Left hindlimb (tissue), 1 donor: ENCODE data around the gene COQ3.
"Not testable (repeated sequence)": the region's sequence is repeated elsewhere in the genome, so short reads cannot be mapped to it uniquely, and the experiment has no call there.

ENCODE experiments used
- DNase-seq: peaks from one replicate; pipeline ENCODE4 v3.0.0-alpha.2; 2018

COQ3 gene

GRCh38 chr6:99378636-99379035 lies 15.4 kb downstream of the COQ3 start:
- no peak for DNase-seq

- DNase-seq: no peak
Measured at GRCh38 chr6:99369533-99369932, 24.5 kb downstream of the COQ3 start.

- DNase-seq: no peak
Measured at GRCh38 chr6:99366852-99367251, 27.1 kb downstream of the COQ3 start.

DNA sequence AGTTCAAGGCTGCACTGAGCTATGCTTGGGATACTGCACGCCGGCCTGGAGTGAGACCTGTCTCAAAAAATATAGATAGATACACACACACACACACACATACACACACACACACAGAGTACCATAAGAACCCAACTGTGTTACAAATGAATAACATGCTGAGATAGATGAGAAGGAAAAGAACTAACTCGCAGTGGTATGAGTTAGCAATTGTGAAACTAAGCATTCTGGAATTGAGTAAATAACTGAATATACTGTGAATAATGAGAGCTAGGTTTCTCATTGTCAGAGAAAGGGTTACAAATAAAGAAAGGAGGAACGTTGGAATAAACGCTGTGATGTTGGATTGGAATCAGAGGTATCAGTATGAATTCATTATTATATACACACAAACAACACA lies 30.0 kb downstream of the COQ3 start:
- no peak for DNase-seq

DNA sequence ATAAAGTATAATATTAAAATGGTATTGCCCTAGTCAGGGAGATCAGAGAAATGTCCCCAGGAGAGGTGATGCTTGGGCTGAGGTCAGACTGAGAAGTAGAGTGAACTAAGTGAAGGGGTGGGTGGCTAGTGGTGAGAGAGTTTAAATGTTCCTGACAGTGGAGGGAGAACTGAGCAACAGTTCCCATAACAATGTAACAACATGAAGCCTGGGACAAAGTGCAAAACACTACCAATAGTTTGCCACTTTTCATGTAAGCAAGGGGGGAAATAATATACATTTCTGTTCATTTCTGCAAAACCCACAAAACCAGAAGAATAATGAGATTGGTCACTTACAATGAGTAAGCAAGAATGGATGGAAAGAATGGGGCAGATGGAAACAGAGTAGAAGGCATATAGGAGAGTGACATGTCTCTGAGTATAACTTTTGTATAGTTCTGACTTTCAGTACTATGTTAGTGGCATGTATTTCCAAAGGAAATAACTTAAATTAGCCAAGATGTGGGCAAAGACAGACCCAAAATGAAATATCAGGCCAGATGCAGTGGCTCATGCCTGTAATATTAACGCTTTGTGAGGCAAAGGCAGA lies 31.2 kb downstream of the COQ3 start:
- no peak for DNase-seq

- no peak for DNase-seq
Measured at GRCh38 chr6:99359800-99360199, 34.2 kb downstream of the COQ3 start.

DNA sequence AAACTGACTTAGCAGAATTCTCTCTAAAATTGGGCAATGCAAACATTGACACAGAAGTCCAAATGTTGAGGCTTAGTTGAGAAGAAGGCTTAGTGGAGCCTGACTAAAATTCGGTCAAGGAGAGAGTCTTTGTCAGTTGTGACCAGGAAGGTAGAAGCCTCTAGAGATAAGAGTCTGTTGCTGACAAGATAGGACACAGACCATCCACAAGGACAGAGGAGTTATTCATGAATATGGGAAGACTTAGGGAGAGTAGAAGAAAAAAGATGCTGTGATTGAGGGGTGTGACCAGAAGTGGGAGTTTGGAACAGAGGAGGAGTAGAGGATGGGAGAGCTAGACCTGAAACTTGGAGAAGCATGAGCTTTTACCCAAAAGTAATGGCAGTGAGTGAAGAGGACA lies 37.4 kb downstream of the COQ3 start:
- DNase-seq: no peak

GRCh38 chr6:99354983-99355382 lies 39.0 kb downstream of the COQ3 start:
- no peak for DNase-seq

- DNase-seq: no peak
Measured at GRCh38 chr6:99353126-99353525, 40.9 kb downstream of the COQ3 start.

- DNase-seq: no peak
Measured at GRCh38 chr6:99350573-99350972, 43.4 kb downstream of the COQ3 start.

DNA sequence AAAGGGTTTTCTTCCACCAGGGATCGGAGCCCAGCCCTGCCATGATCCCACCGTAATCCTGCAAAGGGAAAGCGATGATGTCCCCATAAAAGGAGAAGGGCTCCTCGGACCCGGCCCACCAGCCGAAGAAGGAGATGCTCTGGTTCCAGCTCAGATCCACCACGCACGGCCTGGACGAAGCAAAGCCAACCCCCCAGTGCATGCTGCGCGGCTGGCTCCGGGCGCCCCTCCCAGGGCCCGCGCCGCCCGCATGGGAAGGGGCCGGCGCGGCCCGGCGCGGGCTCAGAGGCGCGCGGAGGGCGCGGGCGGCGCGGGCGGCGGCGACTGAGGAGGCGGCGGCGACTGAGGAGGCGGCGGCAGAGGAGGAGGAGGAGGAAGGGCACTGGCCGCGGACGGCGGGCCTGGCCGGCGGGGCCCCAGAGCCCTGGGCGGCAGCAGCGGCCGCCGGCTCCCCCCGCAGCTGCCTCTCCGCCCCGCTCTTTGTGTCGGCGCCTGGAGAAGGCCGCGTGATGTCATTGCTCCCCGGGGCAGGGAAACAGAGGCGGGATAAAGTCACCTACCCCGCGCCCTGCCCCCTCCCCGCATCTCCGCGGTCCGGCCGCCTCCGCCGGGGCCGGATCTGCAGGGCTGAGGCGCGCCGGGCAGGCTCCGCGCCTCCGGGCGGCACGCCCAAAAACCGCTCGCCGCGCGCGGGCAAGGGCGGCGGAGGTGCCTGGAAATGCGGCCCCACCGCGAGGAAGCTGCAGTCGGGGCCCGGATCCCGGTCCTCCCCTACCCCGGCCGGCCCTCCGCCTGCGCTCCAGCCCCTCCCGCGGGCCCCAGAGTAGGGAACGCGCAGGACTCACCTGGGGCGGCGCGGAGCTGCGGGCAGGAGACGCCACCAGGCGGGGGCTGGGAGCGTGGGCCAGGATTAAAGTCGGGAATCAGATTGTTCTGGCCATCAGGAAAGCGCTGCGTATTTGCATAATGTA lies 44.5 kb downstream of the COQ3 start, which contains the start of gene FAXC:
Gene FAXC (minus strand): TSS at position 504 of the 971 bp plus-strand sequence. CDS start 302 bp downstream, at position 202.
- peak; percentile 59 for DNase-seq

DNA sequence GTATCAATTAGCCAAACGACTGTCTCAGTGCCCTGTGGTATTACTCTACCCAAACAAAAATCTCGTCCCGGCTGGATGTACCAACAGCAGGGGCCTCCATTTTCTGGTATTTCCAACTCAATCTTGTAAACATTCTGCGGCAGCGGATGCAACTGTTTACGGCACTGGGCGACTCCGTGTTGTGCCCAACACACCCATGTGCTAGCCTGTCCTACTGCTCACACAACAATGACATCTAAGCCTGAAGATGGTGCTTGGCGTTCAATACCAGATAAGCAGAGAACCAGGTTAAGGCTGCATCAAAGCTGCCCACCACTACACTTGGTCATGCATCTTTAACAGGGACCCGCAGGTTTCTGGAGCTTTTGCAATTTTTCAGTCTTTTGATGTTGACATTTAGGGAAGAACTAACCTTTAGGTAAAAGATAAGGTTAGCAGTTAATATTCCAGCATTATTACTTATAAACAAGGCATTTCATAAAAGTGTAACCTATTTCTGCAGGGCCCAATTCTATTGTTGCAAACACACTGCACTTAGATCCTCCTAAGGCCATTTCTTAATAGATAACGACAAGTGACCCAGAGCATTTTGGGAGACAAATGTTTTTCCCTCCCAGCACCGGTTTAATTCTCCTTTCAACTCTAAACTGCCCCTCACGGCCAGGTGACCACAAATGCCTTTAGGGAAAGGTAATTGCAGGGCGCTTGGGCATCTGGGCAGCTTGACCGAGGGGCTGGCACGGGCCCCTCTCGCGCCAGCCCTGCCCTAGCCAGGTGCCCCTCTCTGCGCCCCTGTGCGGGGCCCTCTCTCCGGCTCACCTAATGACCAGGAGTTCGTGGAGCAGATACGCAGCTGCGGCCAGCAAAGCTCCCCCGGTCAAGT lies 45.5 kb downstream of the COQ3 start:
- no peak for DNase-seq

DNA sequence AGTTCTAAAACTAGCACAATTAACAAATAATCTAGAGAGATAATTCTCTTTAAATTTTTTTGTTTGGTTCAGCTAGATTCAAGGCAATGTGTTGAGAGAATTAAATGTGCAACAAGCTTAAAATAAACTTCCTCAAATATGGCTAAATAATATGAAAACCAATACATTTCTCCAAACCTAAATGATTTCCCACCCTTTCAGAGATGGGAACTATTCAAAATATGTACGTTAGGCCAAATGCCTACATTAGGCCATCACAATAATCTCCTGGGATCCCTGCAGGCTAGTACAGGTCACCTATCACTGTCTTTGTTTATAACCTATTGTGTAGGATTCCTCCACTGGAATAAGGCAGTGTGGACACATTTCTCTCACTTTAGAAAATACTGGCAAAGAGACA lies 46.2 kb downstream of the COQ3 start:
- no peak for DNase-seq

DNA sequence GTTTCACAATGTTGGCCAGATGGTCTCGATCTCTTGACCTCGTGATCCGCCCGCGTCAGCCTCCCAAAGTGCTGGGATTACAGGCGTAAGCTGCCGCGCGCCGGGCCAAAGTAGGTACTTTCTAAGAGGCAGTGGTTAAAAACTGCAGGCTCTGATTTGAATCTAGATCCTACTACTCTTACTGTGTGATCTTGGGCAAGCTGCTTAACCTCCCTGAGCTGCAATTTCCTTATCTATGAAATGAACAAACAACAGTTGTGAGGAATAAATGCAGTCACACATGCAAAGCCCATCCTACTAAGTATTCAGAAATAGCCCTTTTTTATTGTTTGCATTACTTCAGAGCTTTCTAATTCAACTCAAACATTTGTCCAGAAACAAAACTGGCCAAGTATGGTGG lies 47.4 kb downstream of the COQ3 start:
- DNase-seq: no peak

DNA sequence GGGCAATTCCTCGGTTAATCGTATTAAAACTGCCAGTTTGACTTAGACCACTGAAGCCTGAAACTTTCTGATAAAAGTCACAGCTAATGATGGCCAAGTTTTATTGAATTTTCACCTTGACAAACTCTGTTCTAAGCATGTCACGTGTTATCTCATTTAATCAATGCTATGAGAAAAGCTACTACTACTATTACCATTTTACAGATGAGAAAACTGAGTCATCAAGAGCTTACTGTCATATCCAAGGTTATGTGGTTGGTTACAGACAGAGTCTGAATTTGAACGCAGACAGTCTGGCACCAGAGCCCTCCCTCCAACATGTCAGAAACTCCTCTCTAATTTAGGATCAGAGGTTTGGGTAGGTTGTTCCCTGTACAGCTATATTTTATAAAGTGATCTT lies 48.8 kb downstream of the COQ3 start:
- no peak for DNase-seq

DNA sequence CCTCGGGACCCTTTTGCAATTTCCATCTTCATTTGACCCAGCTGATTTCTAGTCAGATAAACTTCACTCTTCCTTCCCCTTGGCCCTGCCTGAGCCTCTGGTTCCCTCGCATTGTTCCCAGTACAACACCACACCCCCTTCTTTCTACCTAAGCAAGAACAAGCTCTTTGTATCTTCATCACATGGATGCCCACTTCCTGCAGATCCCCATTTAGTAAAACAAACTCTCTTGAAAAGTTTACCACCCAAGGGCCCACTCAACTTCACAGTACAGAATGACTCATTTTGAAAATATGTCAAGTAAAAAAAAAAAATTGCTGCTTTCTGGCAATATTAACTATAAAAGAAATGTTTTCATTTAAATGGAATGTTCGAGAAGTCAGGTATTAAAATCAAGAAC lies 49.7 kb downstream of the COQ3 start:
- no peak for DNase-seq

DNA sequence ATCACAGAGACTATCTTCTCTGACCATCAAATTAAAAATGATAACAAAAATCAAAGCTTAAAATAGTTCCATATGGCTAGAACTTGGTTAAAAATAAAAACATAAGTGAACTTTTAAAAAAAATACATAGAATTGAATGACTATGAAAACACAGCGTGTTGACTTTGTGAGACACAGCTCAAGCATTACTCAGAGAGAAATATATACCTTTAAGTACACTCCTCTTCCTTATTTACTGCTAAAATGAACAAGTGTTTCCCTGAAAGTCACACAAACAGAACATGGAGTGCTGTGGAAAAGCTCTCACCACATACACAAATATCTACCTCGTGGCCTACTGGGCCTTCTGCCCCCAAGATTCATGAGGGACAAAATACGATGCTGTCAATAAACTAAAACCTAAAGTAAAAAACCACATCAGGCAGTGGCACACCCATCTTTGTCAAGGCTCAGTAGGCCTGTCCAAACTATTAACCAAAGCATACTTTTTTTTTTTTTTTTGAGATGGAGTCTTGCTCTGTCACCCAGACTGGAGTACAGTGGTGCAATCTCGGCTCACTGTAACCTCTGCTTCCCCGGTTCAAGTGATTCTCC lies 52.0 kb downstream of the COQ3 start:
- DNase-seq: no peak

GRCh38 chr6:99338188-99338587 lies 55.8 kb downstream of the COQ3 start:
- DNase-seq: no peak

GRCh38 chr6:99335298-99335697 lies 58.7 kb downstream of the COQ3 start:
- DNase-seq: not testable (repeated sequence)

DNA sequence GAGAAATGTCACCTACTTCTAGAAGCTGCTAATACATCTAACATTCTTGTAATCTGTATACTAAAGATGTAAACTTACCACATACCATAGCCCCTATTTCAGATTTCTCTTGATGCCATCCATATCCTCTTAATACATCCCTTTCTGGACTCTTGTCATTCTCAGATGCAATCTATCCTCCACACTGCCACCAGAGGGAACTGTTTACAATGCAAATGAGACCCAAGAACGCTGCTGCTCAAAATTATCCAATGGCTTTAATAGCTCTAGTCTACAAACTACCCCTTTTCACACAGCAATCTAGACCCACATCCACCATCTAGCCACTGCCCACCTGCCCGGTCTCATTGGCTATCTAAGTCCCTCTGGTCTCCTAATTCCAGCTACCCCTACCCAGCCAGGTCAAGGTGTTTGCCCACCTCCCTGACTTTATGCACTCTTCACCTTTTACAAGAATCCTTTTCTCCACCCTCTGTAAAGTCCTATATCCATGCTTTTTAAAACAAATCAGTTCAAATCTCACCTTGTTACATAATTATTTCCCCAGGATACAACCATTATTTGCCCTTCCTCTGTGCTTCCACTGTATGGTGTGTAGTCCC lies 59.4 kb downstream of the COQ3 start:
- DNase-seq: no peak

DNA sequence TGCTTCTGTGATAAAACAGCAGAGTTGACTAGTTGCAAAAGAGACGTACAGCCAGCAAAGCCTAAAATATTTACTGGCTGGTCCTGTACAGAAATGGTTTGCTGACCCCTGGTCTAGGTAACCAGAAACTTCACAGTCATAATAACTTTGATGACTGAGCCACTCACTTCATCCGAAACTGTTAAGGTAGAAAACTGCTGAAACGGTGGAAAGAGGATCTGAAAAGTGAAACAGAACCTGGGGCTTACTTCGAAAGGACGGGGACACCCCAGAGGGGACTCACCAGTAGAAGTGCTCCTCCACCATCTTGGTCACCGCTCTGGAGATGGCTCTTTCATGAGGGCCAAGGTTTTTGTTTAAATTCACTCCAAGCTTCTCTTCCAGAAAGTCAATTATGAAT lies 60.9 kb downstream of the COQ3 start:
- DNase-seq: no peak

DNA sequence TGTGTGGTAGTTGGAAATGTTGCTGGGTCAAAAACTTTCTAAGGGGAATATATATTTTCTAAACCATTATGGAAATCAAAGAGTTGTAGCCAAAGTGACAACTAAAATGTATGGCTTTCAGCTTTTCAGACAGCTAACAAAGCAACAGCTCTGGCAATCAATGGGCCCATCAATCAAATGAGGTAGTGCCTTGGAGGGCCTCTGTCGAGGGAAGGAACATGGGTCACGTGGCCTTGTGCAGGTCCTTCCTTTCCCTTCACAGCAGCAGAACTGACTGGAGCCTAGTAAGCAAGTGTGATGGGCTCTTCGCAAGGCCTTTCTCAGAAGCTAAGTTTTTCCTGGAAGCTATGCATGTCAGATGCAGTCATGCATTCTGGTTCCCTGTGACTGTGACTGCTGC lies 62.5 kb downstream of the COQ3 start:
- DNase-seq: no peak
